GM19328 (cell line): ENCODE data around the gene CACTIN.
"Not testable (repeated sequence)": the region's sequence is repeated elsewhere in the genome, so short reads cannot be mapped to it uniquely, and the experiment has no call there.

Experiments used
- ATAC-seq: cut with Tn5 transposase; IDR thresholded peaks from one replicate; pipeline ENCODE4 v1.9.1; 2021; ENCODE audit warnings: mild to moderate bottlenecking, moderate library complexity; ENCODE audit not compliant: unreplicated experiment

Gene CACTIN

GRCh38 chr19:3632098-3632497 lies 5.5 kb upstream of the CACTIN start:
- no peak for ATAC-seq

GRCh38 chr19:3631053-3631861 lies 4.7 kb upstream of the CACTIN start:
- no peak for ATAC-seq

- not testable (repeated sequence) for ATAC-seq
Measured at GRCh38 chr19:3628766-3629165, 2.2 kb upstream of the CACTIN start.

GRCh38 chr19:3627351-3627723 lies 747 bp upstream of the CACTIN start:
- ATAC-seq, result no peak

GRCh38 chr19:3625996-3626472 lies 556 bp downstream of the CACTIN start:
- ATAC-seq, result no peak

GRCh38 chr19:3623716-3624115 lies 2.9 kb downstream of the CACTIN start:
- ATAC-seq, result no peak

- ATAC-seq, result no peak
Measured at GRCh38 chr19:3622224-3622623, 4.4 kb downstream of the CACTIN start.

GRCh38 chr19:3621689-3622088 lies 4.9 kb downstream of the CACTIN start:
- ATAC-seq, result no peak

GRCh38 chr19:3620817-3621547 lies 5.6 kb downstream of the CACTIN start:
- ATAC-seq, result no peak

GRCh38 chr19:3620145-3620816 lies 6.3 kb downstream of the CACTIN start:
- ATAC-seq, result no peak

GRCh38 chr19:3619631-3620012 lies 7.0 kb downstream of the CACTIN start:
- ATAC-seq, result no peak

- no peak for ATAC-seq
Measured at GRCh38 chr19:3618811-3619630, 7.6 kb downstream of the CACTIN start.

GRCh38 chr19:3618144-3618810 lies 8.3 kb downstream of the CACTIN start:
- ATAC-seq, result no peak

GRCh38 chr19:3617463-3617862 lies 9.1 kb downstream of the CACTIN start:
- no peak for ATAC-seq

GRCh38 chr19:3615524-3616135 lies 11.0 kb downstream of the CACTIN start:
- no peak for ATAC-seq

GRCh38 chr19:3614858-3615505 lies 11.6 kb downstream of the CACTIN start:
- ATAC-seq, result no peak

- no peak for ATAC-seq
Measured at GRCh38 chr19:3613818-3614661, 12.6 kb downstream of the CACTIN start.
